ENCODE results near the gene ZSCAN12.
"Not testable (repeated sequence)": the region's sequence is repeated elsewhere in the genome, so short reads cannot be mapped to it uniquely, and the experiment has no call there.

ZSCAN12 gene

GRCh38 chr6:28395918-28396317 lies 3.6 kb downstream of the ZSCAN12 start:
- DNase-seq (ENCODE audit: low spot score): no peak

GRCh38 chr6:28393912-28394662 lies 5.5 kb downstream of the ZSCAN12 start:
- DNase-seq (ENCODE audit: low spot score): no peak

DNA sequence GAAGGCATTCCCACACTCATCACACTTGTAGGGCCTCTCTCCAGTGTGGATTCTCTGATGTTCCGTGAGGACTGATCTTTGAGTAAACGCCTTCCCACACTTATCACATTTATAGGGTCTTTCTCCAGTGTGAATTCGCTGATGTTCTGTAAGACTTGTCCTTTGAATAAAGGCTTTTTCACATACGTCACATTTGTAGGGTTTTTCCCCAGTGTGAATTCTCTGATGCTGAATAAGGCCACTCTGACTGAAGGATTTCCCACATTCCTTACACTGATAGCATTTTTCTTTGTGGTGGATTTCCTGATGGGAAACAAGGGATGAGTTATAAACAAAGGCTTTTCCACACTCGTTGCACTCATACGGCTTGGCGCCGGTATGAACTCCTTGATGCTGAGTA lies 8.9 kb downstream of the ZSCAN12 start:
- DNase-seq (ENCODE audit: low spot score): no peak

DNA sequence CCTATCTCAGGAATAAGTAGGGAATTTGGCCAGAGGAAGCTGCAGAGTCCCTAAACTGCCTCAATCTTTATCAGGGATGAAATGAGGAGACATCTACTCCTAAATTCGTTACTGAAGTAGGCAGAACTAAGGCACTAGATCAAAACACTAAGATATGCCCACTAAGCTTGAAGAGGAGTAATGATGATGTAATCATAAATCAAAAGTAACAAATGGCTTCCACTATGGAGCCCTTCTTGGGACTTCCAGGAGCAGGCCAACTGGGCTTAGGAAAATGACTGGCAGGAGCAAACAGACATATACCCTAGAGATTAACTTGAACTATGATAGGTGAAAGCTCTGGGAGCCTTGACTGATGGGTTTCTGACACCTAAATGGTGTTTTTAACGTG lies 15.4 kb downstream of the ZSCAN12 start:
- no peak for DNase-seq (ENCODE audit: low spot score)

DNA sequence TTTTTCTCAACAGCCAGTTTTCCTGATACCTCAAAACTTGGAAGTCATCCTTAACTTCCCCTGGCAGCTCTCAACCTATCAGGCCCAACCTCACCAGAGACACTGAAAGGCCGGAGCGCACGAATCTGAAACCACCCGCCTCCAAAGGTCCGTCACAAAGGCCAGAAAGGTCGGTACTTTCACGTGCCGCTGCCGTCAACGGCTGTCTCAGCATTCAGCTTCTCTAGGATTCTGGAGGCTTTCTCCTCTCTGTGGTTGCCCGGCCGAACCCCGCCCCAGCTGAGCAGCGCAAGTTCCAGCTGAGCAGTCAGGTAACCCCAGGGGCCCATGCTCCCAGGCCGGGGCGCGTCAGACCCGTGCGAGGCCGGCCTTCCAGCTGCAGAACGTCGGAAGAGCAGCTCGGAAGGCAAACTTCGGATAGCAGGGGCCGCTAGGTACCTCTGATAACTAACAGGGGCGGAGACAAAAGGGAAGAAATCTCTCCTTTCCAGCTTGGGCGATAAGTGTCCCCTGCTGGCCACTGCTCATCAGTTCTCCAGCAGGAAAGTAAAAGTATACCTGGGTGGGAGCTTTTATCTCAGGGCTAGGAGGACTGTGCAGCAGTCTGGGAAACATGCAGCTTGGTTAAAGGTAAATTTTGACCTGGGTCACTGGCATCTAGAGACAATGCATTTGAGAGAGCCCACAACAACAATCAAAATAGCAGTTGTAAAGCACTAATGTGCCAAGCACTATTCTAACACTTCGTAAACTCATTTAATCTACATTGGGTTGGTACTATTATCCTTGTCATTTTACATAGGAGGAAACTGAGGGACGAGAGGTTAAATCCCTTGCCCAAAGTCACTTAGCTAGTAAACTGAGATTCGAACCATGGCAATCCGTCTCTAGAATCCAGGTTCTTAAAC lies 16.1 kb downstream of the ZSCAN12 start:
- no peak for DNase-seq (ENCODE audit: low spot score)

GRCh38 chr6:28380381-28380780 lies 19.2 kb downstream of the ZSCAN12 start:
- DNase-seq (ENCODE audit: low spot score): no peak

- no peak for DNase-seq (ENCODE audit: low spot score)
Measured at GRCh38 chr6:28378644-28379043, 20.9 kb downstream of the ZSCAN12 start.

GRCh38 chr6:28377879-28378278 lies 21.7 kb downstream of the ZSCAN12 start:
- no peak for DNase-seq (ENCODE audit: low spot score)

DNA sequence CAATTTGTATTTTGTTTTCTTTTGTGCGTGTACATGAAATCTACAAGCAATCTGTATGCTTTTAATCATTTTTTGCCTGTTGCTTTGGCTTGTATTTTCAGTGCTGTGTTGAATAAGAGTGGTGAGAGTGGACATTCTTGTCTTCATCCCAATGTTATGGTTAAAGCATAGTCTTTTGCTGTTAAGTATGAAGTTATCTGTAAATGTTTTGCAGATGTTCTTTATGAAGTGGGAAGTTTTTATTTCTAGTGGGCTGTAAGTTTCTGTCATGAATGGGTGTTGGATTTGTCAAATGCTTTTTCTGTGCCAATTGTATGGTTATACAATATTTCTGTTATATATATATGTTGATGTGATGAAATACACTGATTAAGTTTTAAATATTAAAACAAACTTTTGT lies 25.6 kb downstream of the ZSCAN12 start:
- no peak for DNase-seq (ENCODE audit: low spot score)

- DNase-seq (ENCODE audit: low spot score): no peak
Measured at GRCh38 chr6:28371706-28372451, 27.7 kb downstream of the ZSCAN12 start.

DNA sequence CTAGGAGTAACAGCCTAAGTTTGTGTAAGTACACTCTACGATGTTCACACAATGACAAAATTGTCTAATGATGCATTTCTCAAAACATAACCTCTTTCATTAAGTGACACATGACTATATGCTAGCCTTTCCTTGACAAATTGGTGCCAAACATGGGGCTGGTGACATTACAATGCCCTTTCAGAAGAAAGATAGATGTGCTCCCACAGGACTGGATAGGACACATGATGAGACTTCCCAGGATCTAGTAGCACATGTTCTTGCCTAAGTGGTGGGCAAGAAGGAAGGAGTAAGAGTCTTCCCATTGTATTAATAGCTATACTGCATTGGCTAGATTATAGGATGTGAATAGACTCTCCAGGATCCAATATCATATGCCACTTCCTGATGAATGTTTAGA lies 28.3 kb downstream of the ZSCAN12 start:
- DNase-seq (ENCODE audit: low spot score): no peak

- no peak for DNase-seq (ENCODE audit: low spot score)
Measured at GRCh38 chr6:28370440-28370839, 29.1 kb downstream of the ZSCAN12 start.

GRCh38 chr6:28369463-28369862 lies 30.1 kb downstream of the ZSCAN12 start:
- DNase-seq (ENCODE audit: low spot score): no peak

DNA sequence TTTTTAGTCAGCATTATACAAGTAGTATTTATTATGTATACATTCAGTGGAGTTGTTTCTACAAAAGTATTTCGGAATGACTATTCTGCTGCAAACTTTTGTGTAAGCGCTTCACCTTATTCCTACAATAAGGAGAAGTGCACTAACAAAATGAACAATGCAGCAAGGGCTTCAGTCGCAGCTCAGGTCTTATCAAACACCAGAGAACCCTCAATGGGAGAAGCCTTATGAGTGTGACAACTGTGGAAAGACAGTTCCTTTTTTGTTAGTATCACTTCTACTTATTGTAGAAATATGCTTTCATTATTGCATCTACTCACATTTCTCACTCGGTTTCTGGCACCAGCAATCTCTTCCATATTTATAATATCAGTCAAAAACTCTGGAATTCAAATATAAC lies 31.0 kb downstream of the ZSCAN12 start:
- no peak for DNase-seq (ENCODE audit: low spot score)

DNA sequence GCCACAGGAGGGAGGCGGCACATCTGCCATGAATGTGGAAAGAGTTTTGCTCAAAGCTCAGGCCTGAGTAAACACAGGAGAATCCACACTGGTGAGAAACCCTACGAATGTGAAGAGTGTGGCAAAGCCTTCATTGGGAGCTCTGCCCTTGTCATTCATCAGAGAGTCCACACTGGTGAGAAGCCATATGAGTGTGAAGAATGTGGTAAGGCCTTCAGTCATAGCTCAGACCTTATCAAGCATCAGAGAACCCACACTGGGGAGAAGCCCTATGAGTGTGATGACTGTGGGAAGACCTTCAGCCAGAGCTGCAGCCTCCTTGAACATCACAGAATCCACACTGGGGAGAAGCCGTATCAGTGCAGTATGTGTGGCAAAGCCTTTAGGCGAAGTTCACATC lies 34.0 kb downstream of the ZSCAN12 start:
- not testable (repeated sequence) for DNase-seq (ENCODE audit: low spot score)

DNA sequence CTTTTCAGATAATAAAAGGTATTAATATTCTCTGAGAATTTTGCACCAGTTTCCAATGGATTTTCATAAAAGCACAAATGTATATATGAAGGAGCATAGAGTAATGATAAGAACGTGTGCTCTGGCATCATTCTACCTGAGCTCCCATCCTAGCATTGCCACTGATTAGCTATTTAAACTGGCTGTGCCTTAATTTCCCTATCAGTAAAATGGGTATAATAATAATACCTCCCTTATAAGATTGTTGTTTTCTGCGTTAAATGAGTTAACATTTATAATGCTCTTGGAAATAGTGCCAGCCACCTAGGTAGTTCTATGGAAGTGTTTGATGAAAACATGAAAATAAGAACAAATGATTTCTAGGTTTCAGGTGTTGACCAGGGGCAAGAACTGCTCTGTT lies 38.6 kb downstream of the ZSCAN12 start:
- DNase-seq (ENCODE audit: low spot score): no peak

- DNase-seq (ENCODE audit: low spot score): not testable (repeated sequence)
Measured at GRCh38 chr6:28359562-28359961, 40.0 kb downstream of the ZSCAN12 start.

GRCh38 chr6:28357036-28357435 lies 42.5 kb downstream of the ZSCAN12 start:
- no peak for DNase-seq (ENCODE audit: low spot score)

DNA sequence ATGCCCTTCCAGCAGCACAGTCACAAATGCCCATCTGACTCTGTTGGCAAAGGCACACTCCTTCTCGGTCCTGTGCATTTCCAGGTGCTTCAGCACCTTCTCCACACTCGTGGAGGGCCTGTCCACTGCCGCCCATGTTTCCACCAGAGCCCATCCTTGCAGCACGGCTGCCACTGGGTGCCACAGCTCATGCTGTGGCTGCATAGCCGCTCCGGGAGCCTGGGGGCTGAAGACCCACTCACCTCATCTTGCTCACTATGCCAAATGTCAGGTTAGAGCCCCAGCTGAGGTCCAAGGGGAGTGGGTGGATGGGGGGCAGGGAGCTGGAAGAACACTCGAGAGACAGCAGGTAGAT lies 42.9 kb downstream of the ZSCAN12 start:
- no peak for DNase-seq (ENCODE audit: low spot score)

- DNase-seq (ENCODE audit: low spot score): peak; percentile 80
Measured at GRCh38 chr6:28355743-28356665, 43.5 kb downstream of the ZSCAN12 start.
